ENCODE measurements around the gene MED25. TPM values are rescaled to one million over a fixed set of nuclear protein-coding genes. Genes with fewer than 3 reads are reported as not detected.

The MED25 gene
- total and polyA plus RNA-seq, 2 of the 8 experiments (the other 6 are each of a cell fraction or from before 2014, with no cell fraction given): 21.6 to 71.4 TPM

- TF ChIP-seq CHD7 (IDR thresholded peaks at IDR 0.05; ENCODE audit: insufficient replicate concordance, low read length) (no peak), BACH1 (IDR thresholded peaks at IDR 0.05; ENCODE audit: low read length) (no peak), CBX5 (IDR thresholded peaks at IDR 0.05; ENCODE audit: low read depth, low read length) (no peak), RAD21 (IDR thresholded peaks at IDR 0.05 in 1 of 2, conservative IDR thresholded peaks at IDR 0.05 in 1 of 2; ENCODE audit: low read depth in 2 of 2, low read length in 2 of 2) (no peak)
Measured at GRCh38 chr19:49829721-49830120, 11.6 kb downstream of the MED25 start (continued).
